ENCODE measurements around the gene SFN. TPM values are rescaled to one million over a fixed set of nuclear protein-coding genes. Genes with fewer than 3 reads are reported as not detected.

SFN gene
- total RNA-seq, 2 experiments from 2014 or later = 0.95 to 3.9 TPM

DNA sequence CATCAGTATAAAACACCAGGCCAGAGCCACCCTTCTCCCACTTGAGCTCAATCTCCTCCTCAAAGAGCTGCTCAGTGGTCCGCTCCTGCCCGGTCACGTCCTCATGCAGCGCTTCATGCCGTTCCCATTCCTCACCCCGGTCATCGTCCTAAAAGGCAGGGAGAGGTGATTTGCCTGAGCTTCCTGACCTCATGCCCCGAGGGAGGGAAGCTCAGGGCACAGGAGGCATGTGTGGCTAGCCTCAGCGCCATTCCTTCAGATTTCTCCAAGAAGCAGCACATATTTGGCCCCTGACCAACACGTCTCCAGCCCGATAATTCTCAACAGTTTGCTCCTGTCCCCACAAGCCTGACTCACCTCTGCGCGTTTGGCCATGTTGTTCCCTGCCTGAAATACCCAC is 31.3 kb downstream of the SFN start:
- no peak for DNase-seq (ENCODE audit: low spot score)
- ChIA-PET POLR2A (interaction anchor here (0.7 kb wide), 1 partner anchor 10 kb away, joined by 4 read pairs; no protein-coding TSS in a partner anchor), CTCF (ENCODE audit: unreplicated experiment) (no interaction called here)
- Histone ChIP-seq H3K9me2 (ENCODE audit: insufficient read depth, low read length) (no peaks in the 10 kb centered on the region), H3K79me2 (ENCODE audit: insufficient read depth, low read depth, low read length) (peaks cover 15% of the 10 kb centered on the region), H3K4me1 (ENCODE audit: insufficient read depth, low read length, poor library complexity, severe bottlenecking) (peaks cover 14% of the 10 kb centered on the region), H3K36me3 (ENCODE audit: insufficient read depth, low read length) (peaks cover 51% of the 10 kb centered on the region), H2AFZ (ENCODE audit: low read length) (no peak overlapping the region), H4K20me1 (ENCODE audit: insufficient read depth, low read length) (peaks cover 2% of the 10 kb centered on the region; the same call in 1 of the 2 replicates), H3K9me3 (ENCODE audit: low read length) (no peaks in the 10 kb centered on the region), H3K4me3 (ENCODE audit: low read depth, low read length, poor library complexity, severe bottlenecking) (no peak overlapping the region), H3K4me2 (ENCODE audit: low read length) (no peak overlapping the region), H3K27ac (ENCODE audit: low read depth, low read length, poor library complexity, severe bottlenecking) (no peak overlapping the region)
- intact Hi-C loops (cut with micrococcal nuclease; ENCODE audit: unreplicated experiment) = no loop called here
- TF ChIP-seq, protein P1, sequence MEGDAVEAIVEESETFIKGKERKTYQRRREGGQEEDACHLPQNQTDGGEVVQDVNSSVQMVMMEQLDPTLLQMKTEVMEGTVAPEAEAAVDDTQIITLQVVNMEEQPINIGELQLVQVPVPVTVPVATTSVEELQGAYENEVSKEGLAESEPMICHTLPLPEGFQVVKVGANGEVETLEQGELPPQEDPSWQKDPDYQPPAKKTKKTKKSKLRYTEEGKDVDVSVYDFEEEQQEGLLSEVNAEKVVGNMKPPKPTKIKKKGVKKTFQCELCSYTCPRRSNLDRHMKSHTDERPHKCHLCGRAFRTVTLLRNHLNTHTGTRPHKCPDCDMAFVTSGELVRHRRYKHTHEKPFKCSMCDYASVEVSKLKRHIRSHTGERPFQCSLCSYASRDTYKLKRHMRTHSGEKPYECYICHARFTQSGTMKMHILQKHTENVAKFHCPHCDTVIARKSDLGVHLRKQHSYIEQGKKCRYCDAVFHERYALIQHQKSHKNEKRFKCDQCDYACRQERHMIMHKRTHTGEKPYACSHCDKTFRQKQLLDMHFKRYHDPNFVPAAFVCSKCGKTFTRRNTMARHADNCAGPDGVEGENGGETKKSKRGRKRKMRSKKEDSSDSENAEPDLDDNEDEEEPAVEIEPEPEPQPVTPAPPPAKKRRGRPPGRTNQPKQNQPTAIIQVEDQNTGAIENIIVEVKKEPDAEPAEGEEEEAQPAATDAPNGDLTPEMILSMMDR (conservative IDR thresholded peaks at IDR 0.05; ENCODE audit: low read length) = no peak
- TF ChIP-seq EZH2phosphoT487 (IDR thresholded peaks at IDR 0.05; ENCODE audit: borderline replicate concordance, low read depth, low read length) = no peak
- BruUV-seq (replicated peaks) = no TSS peak

DNA sequence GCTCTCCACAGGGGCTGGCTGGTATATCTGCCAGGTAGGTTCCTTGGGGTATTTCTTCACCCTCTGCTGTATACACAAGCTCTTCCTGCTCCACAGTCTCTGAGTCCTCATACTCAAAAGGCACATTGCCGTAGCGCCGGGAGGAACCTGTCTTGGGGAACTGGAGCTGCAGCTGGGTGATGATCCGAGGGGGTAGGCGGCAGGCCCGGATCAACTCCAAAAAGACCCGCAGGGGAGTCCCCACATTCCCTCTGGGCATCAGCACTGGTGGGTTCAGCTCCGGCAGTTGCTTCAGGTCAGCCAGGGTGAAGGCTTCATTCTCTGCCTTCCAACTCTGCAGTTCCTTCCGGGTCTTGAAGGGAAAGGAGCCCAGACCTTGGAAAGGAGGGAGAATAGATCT is 34.4 kb downstream of the SFN start:
- DNase-seq (ENCODE audit: low spot score) = no peak
- CTCF ChIA-PET (ENCODE audit: unreplicated experiment) = interaction anchor here (0.6 kb wide), 1 partner anchor 15 kb away, joined by 4 read pairs; no protein-coding TSS in a partner anchor
- H2AFZ ChIP-seq (ENCODE audit: low read length) = no peak overlapping the region
- H3K79me2 ChIP-seq (ENCODE audit: insufficient read depth, low read depth, low read length) = peaks cover 17% of the 10 kb centered on the region
- no peak overlapping the region for H3K4me2 ChIP-seq (ENCODE audit: low read length)
- peaks cover 16% of the 10 kb centered on the region for H3K4me1 ChIP-seq (ENCODE audit: insufficient read depth, low read length, poor library complexity, severe bottlenecking)
- TF ChIP-seq EZH2phosphoT487 (IDR thresholded peaks at IDR 0.05; ENCODE audit: borderline replicate concordance, low read depth, low read length) = no peak
- TF ChIP-seq, protein P1 (conservative IDR thresholded peaks at IDR 0.05; ENCODE audit: low read length) = no peak
- no peak overlapping the region for H3K27ac ChIP-seq (ENCODE audit: low read depth, low read length, poor library complexity, severe bottlenecking)
- POLR2A ChIA-PET = no interaction called here
- H3K9me3 ChIP-seq (ENCODE audit: low read length) = no peaks in the 10 kb centered on the region
- no peaks in the 10 kb centered on the region for H3K9me2 ChIP-seq (ENCODE audit: insufficient read depth, low read length)
- BruUV-seq (replicated peaks) = no TSS peak
- intact Hi-C loops (cut with micrococcal nuclease; ENCODE audit: unreplicated experiment) = no loop called here
- peaks cover 41% of the 10 kb centered on the region for H3K36me3 ChIP-seq (ENCODE audit: insufficient read depth, low read length)
- H4K20me1 ChIP-seq (ENCODE audit: insufficient read depth, low read length) = no peaks in the 10 kb centered on the region
- H3K4me3 ChIP-seq (ENCODE audit: low read depth, low read length, poor library complexity, severe bottlenecking) = no peak overlapping the region

- peaks cover 14% of the 10 kb centered on the region; the same call in 1 of the 2 replicates for H3K36me3 ChIP-seq (ENCODE audit: insufficient read depth, low read length)
- no peaks in the 10 kb centered on the region for H3K9me3 ChIP-seq (ENCODE audit: low read length)
- peak within 1 kb of the TSS; percentile 91 for H3K4me3 ChIP-seq (ENCODE audit: low read depth, low read length, poor library complexity, severe bottlenecking)
- DNase-seq (ENCODE audit: low spot score) = peak; percentile 95
- no peaks in the 10 kb centered on the region for H4K20me1 ChIP-seq (ENCODE audit: insufficient read depth, low read length)
- BruUV-seq (replicated peaks) = TSS peak; percentile 83
- H2AFZ ChIP-seq (ENCODE audit: low read length) = peak within 1 kb of the TSS; percentile 99
- intact Hi-C loops (cut with micrococcal nuclease; ENCODE audit: unreplicated experiment) = no loop called here
- peak within 1 kb of the TSS; percentile 83 for H3K4me2 ChIP-seq (ENCODE audit: low read length)
- peaks cover 17% of the 10 kb centered on the region for H3K79me2 ChIP-seq (ENCODE audit: insufficient read depth, low read depth, low read length)
- H3K27ac ChIP-seq (ENCODE audit: low read depth, low read length, poor library complexity, severe bottlenecking) = peak within 1 kb of the TSS; percentile 43
- ChIA-PET CTCF (ENCODE audit: unreplicated experiment) (interaction anchor here (1.0 to 1.2 kb wide), 2 partner anchors 10 to 144 kb away, joined by 3 to 4 read pairs; partner anchors contain the start of gene GPN2), POLR2A (interaction anchor here (0.6 to 3.4 kb wide), 11 partner anchors 9 to 359 kb away, joined by 3 to 22 read pairs (median 3); partner anchors contain the start of genes GPN2 and NUDC)
- no peaks in the 10 kb centered on the region for H3K9me2 ChIP-seq (ENCODE audit: insufficient read depth, low read length)
- TF ChIP-seq, protein P1 (conservative IDR thresholded peaks at IDR 0.05; ENCODE audit: low read length) = no peak
- TF ChIP-seq EZH2phosphoT487 (IDR thresholded peaks at IDR 0.05; ENCODE audit: borderline replicate concordance, low read depth, low read length) = no peak
- peaks cover 16% of the 10 kb centered on the region for H3K4me1 ChIP-seq (ENCODE audit: insufficient read depth, low read length, poor library complexity, severe bottlenecking)
Observed at GRCh38 chr1:26900001-26900814, 37.3 kb downstream of the SFN start, which contains the start of gene GPATCH3. Gene GPATCH3 (minus strand): TSS chr1:26900467. CDS start chr1:26900442, 25 bp downstream.
